SK-N-MC (cell line): ENCODE measurements around the gene ADK.

Source experiments
- EZH2 ChIP-seq: fragments of 200-600 bp; sonication (generic); IDR thresholded peaks from one replicate; pipeline ENCODE4 v1.6.1; 2017; ENCODE audit warnings: antibody characterized with exemption
- FOXP2 ChIP-seq: optimal IDR thresholded peaks from 2 replicates; pipeline ENCODE3; 2011; ENCODE audit warnings: mild to moderate bottlenecking, moderate library complexity; ENCODE audit not compliant: insufficient read depth; ENCODE audit errors: extremely low read length, control extremely low read depth
- POLR2AphosphoS5 ChIP-seq: IDR thresholded peaks from 2 replicates; pipeline ENCODE4 v1.6.1; 2012; ENCODE audit warnings: mild to moderate bottlenecking, low read depth, low read length, borderline replicate concordance

- TF ChIP-seq FOXP2 (no peak), EZH2 (no peak), POLR2AphosphoS5 (no peak)
These were observed 2.1 kb downstream of the ADK start for GRCh38 chr10:74153123-74153522.
